Breast epithelium (tissue), 3 donors: ENCODE measurements around the gene USP6NL.

ENCODE experiments used
- CTCF ChIP-seq, 3 donors: fragments of 450-650 bp; IDR thresholded peaks; one replicate each; pipeline ENCODE4 v1.5.1; 2016 to 2017; ENCODE audit warnings: antibody characterized with exemption in 3 of 3, mild to moderate bottlenecking in 3 of 3, moderate library complexity in 3 of 3
- POLR2A ChIP-seq: fragments of 450-650 bp; IDR thresholded peaks from one replicate; pipeline ENCODE4 v1.6.1; 2016; ENCODE audit warnings: antibody characterized with exemption, mild to moderate bottlenecking, moderate library complexity
- POLR2AphosphoS5 ChIP-seq, 3 donors: sonication (generic); formaldehyde crosslinking; IDR thresholded peaks; one replicate each; pipeline ENCODE4 v1.6.1; 2017; ENCODE audit warnings: antibody characterized with exemption in 3 of 3

DNA sequence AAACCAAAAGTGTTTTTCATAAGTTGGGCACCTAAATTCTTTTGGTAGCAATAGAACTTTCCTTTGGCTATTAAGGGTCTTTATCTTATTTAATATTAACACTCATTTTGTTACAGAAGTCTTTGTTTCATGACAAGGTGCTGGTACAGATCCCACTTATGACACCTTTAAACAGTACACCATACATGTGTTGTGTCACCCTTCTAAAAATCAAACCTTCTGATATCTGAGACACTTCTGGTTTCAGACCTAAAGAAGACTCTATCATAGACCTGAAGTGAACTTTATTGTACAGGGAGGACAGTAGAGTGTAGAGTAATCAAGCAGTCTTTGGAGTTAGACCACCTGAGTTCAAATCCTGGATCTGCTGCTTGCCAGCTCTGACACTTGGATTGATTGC is 5.8 kb upstream of the USP6NL start:
- TF ChIP-seq CTCF (IDR thresholded peaks at IDR 0.05) (no peak), POLR2A (no peak), POLR2AphosphoS5 (IDR thresholded peaks at IDR 0.05) (no peak)
